Smooth muscle cell (in vitro differentiated cells): ENCODE results near the gene BGLAP. TPM values are rescaled to one million over a fixed set of nuclear protein-coding genes. Genes with fewer than 3 reads are reported as not detected.

ENCODE experiments used
- DNase-seq: peaks from one replicate; lab custom pipeline; 2025; ENCODE audit not compliant: unreplicated experiment; lab: John Stamatoyannopoulos, UW
- H2AFZ ChIP-seq: fragments of 200-600 bp; sonication (generic); 2 replicates; pipeline ENCODE4 v1.6.0; 2016; ENCODE audit warnings: antibody characterized with exemption, low read depth, mild to moderate bottlenecking
- H3F3A ChIP-seq: fragments of 200-600 bp; sonication (generic); 2 replicates; pipeline ENCODE4 v1.6.0; 2017; ENCODE audit warnings: antibody characterized with exemption, low read depth
- H3K27ac ChIP-seq: fragments of 200-600 bp; sonication (generic); 2 replicates; pipeline ENCODE4 v1.5.1; 2016; ENCODE audit warnings: low read depth, mild to moderate bottlenecking
- H3K27me3 ChIP-seq: fragments of 200-600 bp; sonication (generic); 2 replicates; pipeline ENCODE4 v1.6.1; 2016; ENCODE audit warnings: low read depth, mild to moderate bottlenecking
- H3K36me3 ChIP-seq: fragments of 200-600 bp; sonication (generic); 2 replicates; pipeline ENCODE4 v1.5.1; 2016; ENCODE audit warnings: low read depth
- H3K4me1 ChIP-seq: fragments of 200-600 bp; sonication (generic); 2 replicates; pipeline ENCODE4 v1.5.1; 2016; ENCODE audit warnings: low read depth
- H3K4me2 ChIP-seq: fragments of 200-600 bp; sonication (generic); 2 replicates; pipeline ENCODE4 v1.6.0; 2016; ENCODE audit warnings: mild to moderate bottlenecking
- H3K4me3 ChIP-seq: fragments of 200-600 bp; sonication (generic); 2 replicates; pipeline ENCODE4 v1.5.1; 2016; ENCODE audit warnings: mild to moderate bottlenecking
- H3K79me2 ChIP-seq: fragments of 200-600 bp; sonication (generic); 2 replicates; pipeline ENCODE4 v1.6.0; 2016; ENCODE audit warnings: low read depth, mild to moderate bottlenecking
- H3K9ac ChIP-seq: fragments of 200-600 bp; sonication (generic); 2 replicates; pipeline ENCODE4 v1.6.0; 2016; ENCODE audit warnings: low read depth
- H3K9me3 ChIP-seq: fragments of 200-600 bp; sonication (generic); replicated peaks from 2 replicates; pipeline ENCODE4 v1.5.1; 2016; ENCODE audit warnings: low read depth
- H4K20me1 ChIP-seq: fragments of 200-600 bp; sonication (generic); 2 replicates; pipeline ENCODE4 v1.6.0; 2016; ENCODE audit warnings: low read depth
- CTCF ChIP-seq: fragments of 200-600 bp; sonication (generic); IDR thresholded peaks from 2 replicates; pipeline ENCODE4 v1.5.1; 2017; ENCODE audit warnings: borderline replicate concordance, mild to moderate bottlenecking, antibody characterized with exemption; ENCODE audit not compliant: insufficient read depth, poor library complexity, severe bottlenecking
- WGBS: methylation state at CpG from one replicate; pipeline ENCODE4 v1.1.7; 2016; ENCODE audit warnings: low lambda C conversion rate; 5-methylcytosine and 5-hydroxymethylcytosine counted together
- polyA plus RNA-seq: library from polyadenylated mRNA; unstranded; fragments of >200 nt; fragmentation: Nextera tagmentation; extraction: Ambion mirVana; gene quantifications from 2 replicates; pipeline ENCODE4 v1.2.1, GENCODE V29; 2016
- total RNA-seq: library from RNA; depleted of rRNA; stranded (reverse); fragments of >200 nt; gene quantifications from 2 replicates; pipeline ENCODE4 v1.2.3, GENCODE V29; 2014

BGLAP gene
- 0.63 TPM in 1 of 2 replicates, not detected in the other for total RNA-seq
- polyA plus RNA-seq: 0.62 and 2.9 TPM in 2 replicates

GRCh38 chr1:156241926-156242325 lies at the start of gene BGLAP:
Gene BGLAP (plus strand): TSS chr1:156242184. CDS start chr1:156242232, 48 bp downstream.
- Histone ChIP-seq H3K36me3 (no peaks in the 10 kb centered on the region), H3K27me3 (no peaks in the 10 kb centered on the region), H3K4me1 (no peaks in the 10 kb centered on the region), H3K4me3 (no peak within 1 kb of the TSS), H3K9me3 (no peaks in the 10 kb centered on the region), H4K20me1 (no peaks in the 10 kb centered on the region), H3K4me2 (no peak within 1 kb of the TSS), H3K9ac (no peak within 1 kb of the TSS), H2AFZ (no peak within 1 kb of the TSS), H3F3A (no peaks in the 10 kb centered on the region), H3K79me2 (no peaks in the 10 kb centered on the region), H3K27ac (no peak within 1 kb of the TSS)
- DNase-seq: no peak
- no peak for TF ChIP-seq CTCF
- 96% methylated on average over 14 of the region's 14 CpGs for WGBS

GRCh38 chr1:156193208-156193487 lies 48.8 kb upstream of the BGLAP start:
- Histone ChIP-seq H3K27ac (peak overlapping the region; percentile 31), H3K79me2 (peaks cover 36% of the 10 kb centered on the region), H3K4me2 (peak overlapping the region; percentile 81), H3K9ac (peak overlapping the region; percentile 34), H3K4me3 (peak overlapping the region; percentile 85), H4K20me1 (no peaks in the 10 kb centered on the region), H3K4me1 (peaks cover 7% of the 10 kb centered on the region), H3F3A (no peaks in the 10 kb centered on the region), H2AFZ (peak overlapping the region; percentile 88), H3K9me3 (no peaks in the 10 kb centered on the region), H3K36me3 (no peaks in the 10 kb centered on the region), H3K27me3 (no peaks in the 10 kb centered on the region)
- TF ChIP-seq CTCF: no peak
- 91% methylated on average over 7 of the region's 7 CpGs for WGBS
- no peak for DNase-seq

- Histone ChIP-seq H3K36me3 (no peaks in the 10 kb centered on the region), H3F3A (no peaks in the 10 kb centered on the region), H3K4me1 (peaks cover 7% of the 10 kb centered on the region), H3K4me3 (peak within 1 kb of the TSS; percentile 85), H3K27me3 (no peaks in the 10 kb centered on the region), H3K9ac (peak within 1 kb of the TSS; percentile 85), H2AFZ (peak within 1 kb of the TSS; percentile 88), H3K4me2 (peak within 1 kb of the TSS; percentile 93), H3K9me3 (no peaks in the 10 kb centered on the region), H3K27ac (peak within 1 kb of the TSS; percentile 50), H3K79me2 (peaks cover 41% of the 10 kb centered on the region), H4K20me1 (peaks cover 5% of the 10 kb centered on the region)
- TF ChIP-seq CTCF: peak; percentile 51
- peak; percentile 80 for DNase-seq
- WGBS: 17% methylated on average over 59 of the region's 59 CpGs
These were observed 48.3 kb upstream of the BGLAP start, which contains the start of gene SLC25A44 for GRCh38 chr1:156193488-156194299. Gene SLC25A44 (plus strand): TSS chr1:156194104. CDS start chr1:156199848, 5,744 bp downstream.
